Subcutaneous adipose tissue (tissue), 4 donors: Measurements from ENCODE around the gene PPP4C. TPM values are rescaled to one million over a fixed set of nuclear protein-coding genes. Genes with fewer than 3 reads are reported as not detected.

Experiments
- CTCF ChIP-seq: fragments of 450-650 bp; IDR thresholded peaks from one replicate; pipeline ENCODE4 v1.5.1; 2016; ENCODE audit warnings: low read depth, mild to moderate bottlenecking, control low read depth, antibody characterized with exemption, moderate library complexity
- total RNA-seq, 4 donors: library from RNA; depleted of rRNA; stranded (reverse); fragments of >200 nt; gene quantifications; one replicate each; pipeline ENCODE4 v1.1.0, GENCODE V29; 2016

Gene PPP4C
- total RNA-seq, 4 donors from 2014 or later = 38.2 to 46.6 (median 43.6) TPM

DNA sequence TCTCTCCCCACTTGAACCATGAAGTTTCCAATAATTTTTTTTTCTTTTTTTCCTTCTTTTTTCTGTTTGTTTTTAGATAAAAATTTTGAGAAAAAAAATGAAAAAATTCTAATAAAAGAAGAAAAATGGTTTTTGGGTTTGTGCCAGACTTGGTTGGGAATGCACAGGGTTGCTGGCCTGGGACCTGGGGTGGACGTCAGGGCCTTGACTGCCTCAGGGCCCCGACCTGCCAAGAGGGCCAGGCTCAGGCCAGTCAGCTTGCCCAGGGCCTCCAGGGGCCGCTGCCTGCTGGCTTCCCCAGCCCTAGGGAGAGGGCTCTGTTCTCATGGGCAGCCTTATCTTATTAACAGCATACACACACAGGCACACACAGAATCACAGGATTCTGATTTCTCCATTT is 9.5 kb downstream of the PPP4C start:
- no peak for TF ChIP-seq CTCF

GRCh38 chr16:30085820-30086219 is 10.0 kb downstream of the PPP4C start:
- no peak for TF ChIP-seq CTCF

DNA sequence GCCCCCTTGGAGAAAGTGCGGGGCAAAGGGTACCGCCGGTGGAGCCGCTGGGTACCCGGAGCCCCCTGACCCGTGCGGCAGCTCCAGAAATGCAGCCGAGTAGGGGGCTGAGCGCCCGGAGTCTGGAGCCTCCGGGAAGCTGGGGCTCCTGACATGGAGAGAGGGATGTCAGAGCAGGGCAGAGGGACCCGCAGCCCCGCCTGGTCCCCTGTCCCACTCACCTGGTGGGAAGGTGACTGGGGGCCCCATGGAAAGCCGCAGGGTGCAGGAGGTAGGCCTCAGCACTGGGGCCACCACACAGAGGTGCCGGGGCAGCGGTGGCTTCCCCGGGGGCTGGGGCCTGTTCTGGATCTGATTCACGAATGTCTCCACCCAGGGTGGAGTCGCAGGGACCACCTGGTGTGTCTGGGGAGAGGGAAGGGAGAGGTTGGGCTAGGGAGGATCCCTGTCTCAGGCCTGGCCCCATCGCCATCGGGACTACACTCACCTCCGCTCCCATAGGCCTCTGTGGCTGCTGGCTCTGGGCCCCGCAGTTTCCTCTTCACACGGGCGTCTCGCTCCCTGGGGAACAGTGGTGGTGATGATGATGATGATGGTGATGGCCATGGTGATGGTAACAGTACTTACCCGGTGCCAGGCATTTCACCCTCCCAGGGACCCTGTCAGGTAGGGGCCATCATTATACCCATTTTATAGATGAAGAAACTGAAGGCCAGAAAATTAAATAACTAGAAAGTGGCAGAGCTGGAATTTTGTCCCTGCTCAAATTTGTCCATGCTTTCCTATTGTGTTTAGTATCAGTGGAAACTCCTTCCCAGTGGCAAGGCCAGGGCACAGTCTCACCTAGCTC is 10.7 kb downstream of the PPP4C start:
- no peak for TF ChIP-seq CTCF

- no peak for TF ChIP-seq CTCF
Observed at GRCh38 chr16:30087181-30087898, 11.5 kb downstream of the PPP4C start.

GRCh38 chr16:30088237-30088831 is 12.5 kb downstream of the PPP4C start:
- TF ChIP-seq CTCF = no peak

DNA sequence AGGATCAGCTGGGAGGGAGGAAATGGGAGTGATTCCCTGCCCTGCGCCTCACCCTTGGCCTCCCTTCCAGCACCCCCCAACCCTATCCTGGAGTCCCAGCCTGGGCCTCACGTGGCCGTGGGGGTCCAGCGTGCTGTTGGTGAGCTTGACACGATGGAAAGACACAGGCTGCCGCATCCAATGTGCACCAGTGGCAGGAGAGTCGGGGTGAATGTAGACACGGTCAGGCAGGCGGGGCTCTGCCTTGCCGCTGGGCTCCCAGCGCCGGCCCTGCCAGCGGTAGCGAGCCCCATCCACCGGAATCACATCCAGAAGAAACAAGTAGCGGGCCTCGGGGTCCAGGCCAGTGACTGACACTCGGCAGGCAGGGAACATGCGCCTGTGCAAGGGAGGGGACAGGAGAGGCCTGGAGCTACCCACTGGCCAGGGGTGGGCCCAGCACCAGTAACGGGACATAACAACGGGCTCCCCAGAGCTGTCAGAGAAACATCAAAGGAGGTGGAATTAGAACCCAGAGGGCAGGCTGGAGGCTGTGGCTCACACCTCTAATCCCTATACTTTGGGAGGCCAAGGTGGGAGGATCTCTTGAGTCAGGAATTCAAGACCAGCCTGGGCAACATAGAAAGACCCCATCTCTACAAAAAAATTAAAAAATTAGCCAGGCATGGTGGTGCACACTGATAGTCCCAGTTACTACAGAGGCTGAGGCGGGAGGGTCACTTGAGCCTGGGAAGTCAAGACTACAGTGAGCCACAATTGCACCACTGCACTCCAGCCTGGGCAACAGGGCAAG is 13.2 kb downstream of the PPP4C start:
- no peak for TF ChIP-seq CTCF
